NCI-H748 (cell line): ENCODE data around the gene CEP68.
A peak's percentile ranks its signal among the peaks of the same experiment; 100 is the strongest.
"Not testable (repeated sequence)": the region's sequence is repeated elsewhere in the genome, so short reads cannot be mapped to it uniquely, and the experiment has no call there.

Source experiments
- DNase-seq: peaks from one replicate; lab custom pipeline; 2025; ENCODE audit not compliant: unreplicated experiment; lab: John Stamatoyannopoulos, UW

Gene CEP68

GRCh38 chr2:65129826-65130663 is 73.8 kb downstream of the CEP68 start, which contains the start of gene RAB1A:
TSS of gene RAB1A (minus strand) at chr2:65130106. CDS start at chr2:65129915, 191 bp downstream.
- peak; percentile 98 for DNase-seq

DNA sequence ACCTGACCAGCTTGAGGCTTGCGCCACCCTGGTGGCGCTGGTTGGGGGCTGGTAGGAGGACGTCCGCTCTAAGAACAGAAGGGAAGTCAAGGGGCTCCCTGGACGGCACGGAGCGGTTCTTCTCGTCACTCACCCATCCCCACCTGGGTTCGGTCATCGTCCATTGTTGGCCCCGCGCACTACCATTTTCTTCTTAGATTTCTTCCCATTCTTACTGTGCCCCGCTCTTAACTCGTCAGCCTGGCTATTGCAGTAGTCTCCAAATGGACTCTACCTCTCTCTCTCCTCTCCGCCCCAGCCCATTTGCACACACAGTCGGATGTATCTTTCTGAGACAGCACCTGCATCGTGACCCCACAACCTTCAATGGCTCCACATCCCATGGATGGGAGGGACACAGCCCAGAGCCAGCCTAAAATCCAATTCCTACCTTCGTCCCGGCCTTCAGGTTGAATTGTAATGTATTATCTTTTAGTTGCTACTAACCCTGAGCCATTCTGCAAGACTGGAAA is 74.5 kb downstream of the CEP68 start:
- no peak for DNase-seq

DNA sequence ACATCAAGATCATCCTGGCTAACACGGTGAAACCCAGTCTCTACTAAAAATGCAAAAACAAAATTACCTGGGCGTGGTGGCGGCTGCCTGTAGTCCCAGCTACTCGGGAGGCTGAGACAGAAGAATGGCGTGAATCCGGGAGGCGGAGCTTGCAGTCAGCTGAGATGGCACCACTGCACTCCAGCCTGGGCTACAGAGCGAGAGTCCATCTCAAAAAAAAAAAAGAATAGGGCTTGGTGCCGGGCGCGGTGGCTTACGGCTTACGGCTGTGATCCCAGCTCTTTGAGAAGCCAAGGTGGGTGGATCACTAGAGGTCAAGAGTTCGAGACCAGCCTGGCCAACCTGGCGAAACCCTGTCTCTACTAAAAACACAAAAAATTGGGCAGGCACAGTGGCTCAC is 76.7 kb downstream of the CEP68 start:
- DNase-seq, result not testable (repeated sequence)

DNA sequence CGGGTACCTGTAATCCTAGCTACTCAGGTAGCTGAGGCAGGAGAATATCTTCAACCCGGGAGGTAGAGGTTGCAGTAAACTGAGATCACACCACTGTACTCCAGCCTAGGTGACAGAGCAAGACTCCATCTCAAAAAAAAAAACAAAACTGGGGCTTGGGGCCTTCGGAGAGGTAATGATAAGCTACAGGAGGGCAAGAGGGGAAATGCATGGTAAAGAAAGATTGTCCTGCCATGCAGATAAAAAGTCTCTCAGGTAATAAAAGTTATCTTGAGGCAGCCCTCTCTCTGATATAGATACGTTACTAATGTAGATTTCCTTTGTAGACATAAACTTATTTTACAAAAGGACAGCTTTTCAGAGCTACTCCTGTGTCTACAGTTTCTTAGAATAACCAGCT is 77.4 kb downstream of the CEP68 start:
- no peak for DNase-seq

GRCh38 chr2:65134158-65134557 is 77.9 kb downstream of the CEP68 start:
- no peak for DNase-seq

DNA sequence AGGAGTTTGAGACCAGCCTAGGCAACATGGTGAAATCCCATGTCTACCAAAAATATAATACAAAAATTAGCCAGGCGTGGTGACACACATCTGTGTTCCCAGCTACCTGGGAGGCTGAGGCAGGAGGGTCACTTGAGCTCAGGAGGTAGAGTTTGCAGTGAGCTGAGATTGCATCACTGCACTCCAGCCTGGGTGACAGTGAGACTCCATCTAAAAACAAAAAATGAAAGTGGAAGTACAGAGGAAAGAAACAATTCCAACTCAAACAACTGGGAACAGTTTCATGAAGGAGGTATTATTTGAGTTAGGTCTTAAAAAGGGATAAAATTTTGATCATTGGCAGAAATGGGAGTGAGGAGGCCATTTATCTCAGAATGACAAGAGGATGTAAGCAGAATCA is 80.0 kb downstream of the CEP68 start:
- DNase-seq, result no peak
